PC-9 (cell line): ENCODE data around the gene SLC8A1. TPM values are rescaled to one million over a fixed set of nuclear protein-coding genes. Genes with fewer than 3 reads are reported as not detected.

Source experiments
- BruUV-seq: library from RNA; stranded (reverse); fragments of 400-500 nt; replicated peaks from 2 replicates; lab custom pipeline; 2021; lab: Mats Ljungman, UMichigan
- CTCF ChIA-PET: fragments of 300-600 bp; sonication (Branson Sonifier 250); formaldehyde crosslinking; loops from one replicate; lab custom pipeline; 2022; ENCODE audit warnings: antibody characterized with exemption; lab: Charles Lee
- POLR2A ChIA-PET: fragments of 300-600 bp; sonication (Branson Sonifier 250); formaldehyde crosslinking; loops from one replicate; lab custom pipeline; 2022; ENCODE audit warnings: antibody characterized with exemption; ENCODE audit not compliant: unreplicated experiment; lab: Charles Lee
- DNase-seq, 2 experiments: peaks; one replicate each; pipeline versions ENCODE4 v3.0.0 to v3.0.0-alpha.2; 2015 to 2022; ENCODE audit warnings: mixed read lengths in 1 of 2
- H2AFZ ChIP-seq: fragments of 200-600 bp; sonication (generic); 2 replicates; pipeline ENCODE4 v1.8.1; 2017; ENCODE audit warnings: antibody characterized with exemption
- H3F3A ChIP-seq: fragments of 200-600 bp; sonication (generic); 2 replicates; pipeline ENCODE4 v1.8.1; 2017; ENCODE audit warnings: antibody characterized with exemption, mild to moderate bottlenecking, low read depth; ENCODE audit not compliant: insufficient read depth
- H3K27ac ChIP-seq: fragments of 200-600 bp; sonication (generic); 2 replicates; pipeline ENCODE4 v1.6.1; 2016; ENCODE audit warnings: mixed run types
- H3K27me3 ChIP-seq: fragments of 200-600 bp; sonication (generic); 2 replicates; pipeline ENCODE4 v1.6.1; 2016; ENCODE audit warnings: low read depth, mixed run types; ENCODE audit not compliant: insufficient read depth
- H3K36me3 ChIP-seq: fragments of 200-600 bp; sonication (generic); 2 replicates; pipeline ENCODE4 v1.6.1; 2016; ENCODE audit warnings: low read depth, mixed run types
- H3K4me1 ChIP-seq: fragments of 200-600 bp; sonication (generic); replicated peaks from 2 replicates; pipeline ENCODE4 v1.6.1; 2016; ENCODE audit warnings: mixed run types; ENCODE audit not compliant: insufficient read depth
- H3K4me2 ChIP-seq: fragments of 200-600 bp; sonication (generic); 2 replicates; pipeline ENCODE4 v1.6.1; 2017; ENCODE audit warnings: mixed run types
- H3K4me3 ChIP-seq: fragments of 200-600 bp; sonication (generic); 2 replicates; pipeline ENCODE4 v1.6.1; 2016; ENCODE audit warnings: mixed run types
- H3K79me2 ChIP-seq: fragments of 200-600 bp; sonication (generic); 2 replicates; pipeline ENCODE4 v1.6.1; 2017; ENCODE audit warnings: low read depth, mixed run types
- H3K9me2 ChIP-seq: fragments of 200-600 bp; sonication (generic); 2 replicates; pipeline ENCODE4 v1.8.1; 2017; ENCODE audit warnings: mild to moderate bottlenecking; ENCODE audit not compliant: insufficient read depth
- H3K9me3 ChIP-seq: fragments of 200-600 bp; sonication (generic); 2 replicates; pipeline ENCODE4 v1.8.1; 2016; ENCODE audit warnings: low read depth; ENCODE audit not compliant: insufficient read depth
- H4K20me1 ChIP-seq: fragments of 200-600 bp; sonication (generic); 2 replicates; pipeline ENCODE4 v1.8.1; 2017; ENCODE audit not compliant: insufficient read depth
- EZH2 ChIP-seq: fragments of 200-600 bp; sonication (generic); IDR thresholded peaks from 2 replicates; pipeline ENCODE4 v1.8.0; 2017; ENCODE audit warnings: antibody characterized with exemption, low read depth
- intact Hi-C: fragments of 100-400 bp; cut with micrococcal nuclease; formaldehyde crosslinking; loops from one replicate; pipeline ENCODE4 v1.10.0; 2022; ENCODE audit not compliant: unreplicated experiment
- total RNA-seq: library from RNA; stranded (reverse); gene quantifications from 2 replicates; pipeline ENCODE4 v1.2.3, GENCODE V29; 2021
- TF ChIP-seq, protein P1 (sequence below): fragments of 200-600 bp; sonication (generic); conservative IDR thresholded peaks from 2 replicates; pipeline ENCODE4 v1.6.1; 2017; ENCODE audit warnings: mixed run types, antibody characterized with exemption, mild to moderate bottlenecking, moderate library complexity

SLC8A1 gene
- total RNA-seq, 1 experiment from 2014 or later = 13.5 TPM

DNA sequence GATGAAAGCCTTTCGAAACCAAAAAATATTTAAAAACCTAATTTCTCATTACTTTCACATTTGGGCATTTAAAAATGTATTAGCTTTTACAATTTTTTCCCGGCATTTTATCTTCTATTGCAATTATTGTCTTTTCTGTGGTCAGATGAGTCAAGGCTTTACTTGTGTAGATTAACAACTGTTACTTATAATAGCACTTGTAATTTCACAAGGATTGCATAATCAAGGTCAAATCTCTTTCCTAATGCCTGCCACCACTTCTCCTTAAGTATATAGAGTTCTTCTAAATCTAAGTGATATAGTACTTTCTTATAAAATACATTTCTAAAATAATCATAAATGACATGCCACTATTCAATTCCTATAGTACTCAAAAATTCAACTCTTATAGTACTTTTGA lies 67.2 kb downstream of the SLC8A1 start:
- Histone ChIP-seq H3K4me2 (no peak overlapping the region), H2AFZ (no peak overlapping the region), H3K9me2 (no peaks in the 10 kb centered on the region), H3K27ac (no peak overlapping the region), H3K4me1 (peaks cover 14% of the 10 kb centered on the region), H4K20me1 (no peaks in the 10 kb centered on the region), H3K27me3 (no peaks in the 10 kb centered on the region), H3K36me3 (no peaks in the 10 kb centered on the region), H3K79me2 (no peaks in the 10 kb centered on the region), H3K4me3 (no peak overlapping the region), H3K9me3 (peaks cover 21% of the 10 kb centered on the region), H3F3A (peaks cover 5% of the 10 kb centered on the region; the same call in 1 of the 2 replicates)
- BruUV-seq = no TSS peak
- ChIA-PET POLR2A (no interaction called here), CTCF (no interaction called here)
- TF ChIP-seq, protein P1, sequence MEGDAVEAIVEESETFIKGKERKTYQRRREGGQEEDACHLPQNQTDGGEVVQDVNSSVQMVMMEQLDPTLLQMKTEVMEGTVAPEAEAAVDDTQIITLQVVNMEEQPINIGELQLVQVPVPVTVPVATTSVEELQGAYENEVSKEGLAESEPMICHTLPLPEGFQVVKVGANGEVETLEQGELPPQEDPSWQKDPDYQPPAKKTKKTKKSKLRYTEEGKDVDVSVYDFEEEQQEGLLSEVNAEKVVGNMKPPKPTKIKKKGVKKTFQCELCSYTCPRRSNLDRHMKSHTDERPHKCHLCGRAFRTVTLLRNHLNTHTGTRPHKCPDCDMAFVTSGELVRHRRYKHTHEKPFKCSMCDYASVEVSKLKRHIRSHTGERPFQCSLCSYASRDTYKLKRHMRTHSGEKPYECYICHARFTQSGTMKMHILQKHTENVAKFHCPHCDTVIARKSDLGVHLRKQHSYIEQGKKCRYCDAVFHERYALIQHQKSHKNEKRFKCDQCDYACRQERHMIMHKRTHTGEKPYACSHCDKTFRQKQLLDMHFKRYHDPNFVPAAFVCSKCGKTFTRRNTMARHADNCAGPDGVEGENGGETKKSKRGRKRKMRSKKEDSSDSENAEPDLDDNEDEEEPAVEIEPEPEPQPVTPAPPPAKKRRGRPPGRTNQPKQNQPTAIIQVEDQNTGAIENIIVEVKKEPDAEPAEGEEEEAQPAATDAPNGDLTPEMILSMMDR = no peak
- TF ChIP-seq EZH2 = no peak
- intact Hi-C loops = no loop called here
- peak in 1 of 2 experiments; percentile 61 for DNase-seq

DNA sequence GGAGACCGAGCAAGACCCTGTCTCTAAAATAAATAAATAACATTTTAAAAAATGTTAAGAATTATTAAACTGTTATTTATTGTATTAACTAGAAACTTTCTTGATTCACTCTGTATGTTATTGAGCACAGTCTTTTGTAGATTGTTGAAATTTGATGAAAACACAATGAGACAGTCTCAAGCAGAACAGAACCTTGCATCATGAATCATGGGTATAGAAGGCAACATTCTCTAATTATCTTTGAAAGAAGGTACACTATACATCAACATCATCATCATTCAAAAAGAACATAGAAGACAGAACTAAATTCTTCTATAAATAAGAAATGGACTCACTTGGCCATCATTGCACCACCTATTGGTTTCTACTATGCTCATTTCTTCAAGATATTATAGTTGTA lies 67.7 kb downstream of the SLC8A1 start:
- Histone ChIP-seq H3K36me3 (no peaks in the 10 kb centered on the region), H3F3A (peaks cover 5% of the 10 kb centered on the region; the same call in 1 of the 2 replicates), H3K79me2 (no peaks in the 10 kb centered on the region), H3K4me1 (peaks cover 14% of the 10 kb centered on the region), H4K20me1 (no peaks in the 10 kb centered on the region), H3K27ac (no peak overlapping the region), H2AFZ (no peak overlapping the region), H3K9me3 (peaks cover 21% of the 10 kb centered on the region), H3K27me3 (no peaks in the 10 kb centered on the region), H3K9me2 (no peaks in the 10 kb centered on the region), H3K4me2 (no peak overlapping the region), H3K4me3 (no peak overlapping the region)
- ChIA-PET POLR2A (no interaction called here), CTCF (no interaction called here)
- no TSS peak for BruUV-seq
- DNase-seq = no peak
- intact Hi-C loops = no loop called here
- no peak for TF ChIP-seq EZH2
- TF ChIP-seq, protein P1 = no peak

GRCh38 chr2:40380721-40381120 lies 71.2 kb downstream of the SLC8A1 start:
- no peaks in the 10 kb centered on the region for H3K79me2 ChIP-seq
- POLR2A ChIA-PET = no interaction called here

More at GRCh38 chr2:40380721-40381120, 71.2 kb downstream of the SLC8A1 start:
- DNase-seq = no peak
- Histone ChIP-seq H3K4me2 (no peak overlapping the region), H3K36me3 (no peaks in the 10 kb centered on the region), H4K20me1 (no peaks in the 10 kb centered on the region), H3K9me3 (peaks cover 21% of the 10 kb centered on the region), H2AFZ (no peak overlapping the region), H3K4me3 (no peak overlapping the region), H3K9me2 (no peaks in the 10 kb centered on the region), H3K27ac (no peak overlapping the region), H3K4me1 (peaks cover 14% of the 10 kb centered on the region), H3F3A (peaks cover 5% of the 10 kb centered on the region; the same call in 1 of the 2 replicates), H3K27me3 (no peaks in the 10 kb centered on the region)
- intact Hi-C loops = no loop called here
- BruUV-seq = no TSS peak
- TF ChIP-seq, protein P1 = no peak
- no peak for TF ChIP-seq EZH2
- CTCF ChIA-PET = no interaction called here
